Gastrocnemius medialis (tissue), 4 donors: Measurements from ENCODE around the gene KCNAB1. TPM values are rescaled to one million over a fixed set of nuclear protein-coding genes. Genes with fewer than 3 reads are reported as not detected.

ENCODE experiments used
- ATAC-seq, 2 donors: fragments of 150-250 bp; one replicate each; pipeline ENCODE4 v1.9.1; 2016
- DNase-seq, 2 donors: peaks; one replicate each; pipeline ENCODE4 v3.0.0-alpha.2; 2019
- H3K27ac ChIP-seq, 4 donors: fragments of 200-600 bp; sonication (generic); 1 replicate in 1 of 4; 2 replicates in 3 of 4; pipeline ENCODE4 v1.5.1; 2016 to 2018; ENCODE audit warnings: mild to moderate bottlenecking in 2 of 4, moderate library complexity in 1 of 4
- H3K27me3 ChIP-seq, 3 donors: fragments of 200-600 bp; sonication (generic) in 2 of 3; 1 replicate in 1 of 3; 2 replicates in 2 of 3; pipeline versions ENCODE4 v1.5.1 to v1.6.0; 2016 to 2019; ENCODE audit warnings: mild to moderate bottlenecking in 1 of 3, moderate library complexity in 1 of 3
- H3K36me3 ChIP-seq, 2 donors: fragments of 200-600 bp; sonication (generic) in 1 of 2; one replicate each; pipeline ENCODE4 v1.5.1; 2017 to 2018
- H3K4me1 ChIP-seq, 2 donors: fragments of 200-600 bp; sonication (generic) in 1 of 2; one replicate each; pipeline ENCODE4 v1.5.1; 2016 to 2017; ENCODE audit warnings: mild to moderate bottlenecking in 2 of 2
- H3K4me3 ChIP-seq, 4 donors: fragments of 200-600 bp; sonication (generic) in 3 of 4; 1 replicate in 1 of 4; 2 replicates in 3 of 4; pipeline ENCODE4 v1.5.1; 2016 to 2019; ENCODE audit warnings: mild to moderate bottlenecking in 2 of 4
- H3K9me3 ChIP-seq, 3 donors: fragments of 200-600 bp; sonication (generic) in 2 of 3; 1 replicate in 1 of 3; 2 replicates in 2 of 3; pipeline ENCODE4 v1.5.1; 2016 to 2019
- CTCF ChIP-seq, 5 experiments: fragments of 450-650 bp in 3 of 5; fragments of 200-600 bp in 2 of 5; sonication (generic) in 2 of 5; IDR thresholded peaks in 4 of 5; conservative IDR thresholded peaks in 1 of 5; 1 replicate in 4 of 5; 2 replicates in 1 of 5; pipeline ENCODE4 v1.5.1; 2016 to 2019; ENCODE audit warnings: antibody characterized with exemption in 5 of 5, mild to moderate bottlenecking in 3 of 5, moderate library complexity in 3 of 5
- POLR2A ChIP-seq, 2 donors: fragments of 450-650 bp; IDR thresholded peaks; one replicate each; pipeline ENCODE4 v1.6.1; 2017; ENCODE audit warnings: antibody characterized with exemption in 2 of 2, mild to moderate bottlenecking in 2 of 2, moderate library complexity in 2 of 2
- in situ Hi-C, 4 donors: fragments of 200-750 bp; cut with MboI; loops; one replicate each; pipeline versions ENCODE4 v1.15.0 to v1.8.0; 2017; ENCODE audit warnings: low sequenced_read_pairs in 4 of 4
- intact Hi-C: fragments of 100-400 bp; cut with DNase I; formaldehyde crosslinking; loops from one replicate; pipeline ENCODE4 v1.15.1; 2023; ENCODE audit warnings: low total_unique reads
- total RNA-seq, 4 donors: library from RNA; depleted of rRNA; stranded (reverse); fragments of >200 nt; gene quantifications; one replicate each; pipeline versions ENCODE4 v1.1.0 to v1.2.3, GENCODE V29; 2016

Gene KCNAB1
- total RNA-seq, 4 donors from 2014 or later: 0.46 to 3.6 (median 1.9) TPM

GRCh38 chr3:156576051-156576450 lies 455.7 kb downstream of the KCNAB1 start:
- H3K9me3 ChIP-seq: no peaks in the 10 kb centered on the region
- no peak overlapping the region for H3K27ac ChIP-seq
- no peaks in the 10 kb centered on the region for H3K36me3 ChIP-seq
- TF ChIP-seq POLR2A (IDR thresholded peaks at IDR 0.05) (no peak), CTCF (IDR thresholded peaks at IDR 0.05 in 4 of 5, conservative IDR thresholded peaks at IDR 0.05 in 1 of 5) (no peak)
- DNase-seq: no peak
- no peaks in the 10 kb centered on the region for H3K4me1 ChIP-seq
- intact Hi-C loops: no loop called here
- ATAC-seq: no peak
- H3K27me3 ChIP-seq: no peaks in the 10 kb centered on the region
- in situ Hi-C loops: no loop called here
- H3K4me3 ChIP-seq: no peak overlapping the region

- ATAC-seq (no peak), DNase-seq (no peak)
- H3K27ac ChIP-seq: no peak overlapping the region
- intact Hi-C loops (no loop called here), in situ Hi-C loops (no loop called here)
- H3K9me3 ChIP-seq: no peaks in the 10 kb centered on the region
- H3K27me3 ChIP-seq: no peaks in the 10 kb centered on the region
- H3K4me3 ChIP-seq: no peak overlapping the region
- no peak for TF ChIP-seq CTCF (IDR thresholded peaks at IDR 0.05 in 4 of 5, conservative IDR thresholded peaks at IDR 0.05 in 1 of 5)
- no peak for TF ChIP-seq POLR2A (IDR thresholded peaks at IDR 0.05)
- no peaks in the 10 kb centered on the region for H3K4me1 ChIP-seq
- no peaks in the 10 kb centered on the region for H3K36me3 ChIP-seq
These were observed 456.4 kb downstream of the KCNAB1 start for GRCh38 chr3:156576651-156577348.

- intact Hi-C loops: no loop called here
- Histone ChIP-seq H3K36me3 (no peaks in the 10 kb centered on the region), H3K27me3 (no peaks in the 10 kb centered on the region), H3K4me1 (no peaks in the 10 kb centered on the region), H3K27ac (no peak overlapping the region), H3K9me3 (no peaks in the 10 kb centered on the region), H3K4me3 (no peak overlapping the region)
- in situ Hi-C loops: no loop called here
- TF ChIP-seq CTCF (IDR thresholded peaks at IDR 0.05 in 4 of 5, conservative IDR thresholded peaks at IDR 0.05 in 1 of 5) (no peak), POLR2A (IDR thresholded peaks at IDR 0.05) (no peak)
- DNase-seq (no peak), ATAC-seq (no peak)
These were observed 457.4 kb downstream of the KCNAB1 start for GRCh38 chr3:156577736-156578135.

- Histone ChIP-seq H3K36me3 (no peaks in the 10 kb centered on the region), H3K27ac (no peak overlapping the region), H3K4me1 (no peaks in the 10 kb centered on the region), H3K9me3 (no peaks in the 10 kb centered on the region), H3K27me3 (no peaks in the 10 kb centered on the region), H3K4me3 (no peak overlapping the region)
- peak in 1 of 2 donors; percentile 33 for ATAC-seq
- in situ Hi-C loops: no loop called here
- no peak for DNase-seq
- intact Hi-C loops: no loop called here
- TF ChIP-seq CTCF (IDR thresholded peaks at IDR 0.05 in 4 of 5, conservative IDR thresholded peaks at IDR 0.05 in 1 of 5) (no peak), POLR2A (IDR thresholded peaks at IDR 0.05) (no peak)
These were observed 459.1 kb downstream of the KCNAB1 start for GRCh38 chr3:156579427-156579851.

GRCh38 chr3:156581033-156581432 lies 460.7 kb downstream of the KCNAB1 start:
- Histone ChIP-seq H3K9me3 (no peaks in the 10 kb centered on the region), H3K27ac (no peak overlapping the region), H3K36me3 (no peaks in the 10 kb centered on the region), H3K4me3 (no peak overlapping the region), H3K27me3 (no peaks in the 10 kb centered on the region), H3K4me1 (no peaks in the 10 kb centered on the region)
- intact Hi-C loops (no loop called here), in situ Hi-C loops (no loop called here)
- TF ChIP-seq CTCF (IDR thresholded peaks at IDR 0.05 in 4 of 5, conservative IDR thresholded peaks at IDR 0.05 in 1 of 5) (no peak), POLR2A (IDR thresholded peaks at IDR 0.05) (no peak)
- ATAC-seq: no peak
- DNase-seq: no peak
